Measurements from ENCODE around the gene C1orf198. TPM values are rescaled to one million over a fixed set of nuclear protein-coding genes. Genes with fewer than 3 reads are reported as not detected.

The C1orf198 gene
- polyA plus RNA-seq, 1 donor (not counting 4 experiments of a cell fraction or from before 2014, with no cell fraction given): 6.8 TPM

GRCh38 chr1:230860617-230861384, 7.5 kb downstream of the C1orf198 start:
- TF ChIP-seq CTCF (optimal IDR thresholded peaks at IDR 0.05 in 1 of 3, IDR thresholded peaks at IDR 0.05 in 1 of 3, conservative IDR thresholded peaks at IDR 0.05 in 1 of 3; ENCODE audit: extremely low read depth in 1 of 3, insufficient read depth in 2 of 3, low read length in 3 of 3): no peak
- TF ChIP-seq EZH2 (IDR thresholded peaks at IDR 0.05; ENCODE audit: low read length): no peak
- Histone ChIP-seq H3K4me2 (ENCODE audit: control insufficient read depth, extremely low read depth, insufficient read depth, low read depth, low read length) (no peak overlapping the region), H3K36me3 (ENCODE audit: control insufficient read depth in 2 of 2, extremely low read depth in 1 of 2, insufficient read depth in 2 of 2, low read length in 2 of 2) (no peaks in the 10 kb centered on the region), H4K20me1 (ENCODE audit: control insufficient read depth, extremely low read depth, insufficient read depth, low read length) (no peaks in the 10 kb centered on the region), H3K27me3 (ENCODE audit: control insufficient read depth, extremely low read depth, insufficient read depth, low read length) (no peaks in the 10 kb centered on the region), H3K9me1 (ENCODE audit: control insufficient read depth, extremely low read depth, insufficient read depth, low read length) (no peaks in the 10 kb centered on the region), H2AFZ (ENCODE audit: control insufficient read depth, low read length) (no peak overlapping the region), H3K27ac (ENCODE audit: control insufficient read depth, insufficient read depth, low read length) (no peak overlapping the region), H3K9me3 (ENCODE audit: control insufficient read depth, low read depth, low read length) (no peaks in the 10 kb centered on the region), H3K9ac (ENCODE audit: control insufficient read depth, extremely low read depth, insufficient read depth, low read length) (no peak overlapping the region), H3K4me3 (ENCODE audit: control insufficient read depth in 2 of 3, extremely low read depth in 1 of 3, insufficient read depth in 2 of 3, low read depth in 1 of 3, low read length in 3 of 3) (no peak overlapping the region), H3K79me2 (ENCODE audit: control insufficient read depth, insufficient read depth, low read length) (no peaks in the 10 kb centered on the region), H3K4me1 (ENCODE audit: control insufficient read depth, extremely low read depth, insufficient read depth, low read length) (no peaks in the 10 kb centered on the region)
- DNase-seq (ENCODE audit: low read depth, low spot score): no peak
- dilution Hi-C loops (cut with MboI; ENCODE audit: extremely low pct_ligation_motif_present, low sequenced_read_pairs): no loop called here
- FAIRE-seq: no peak

GRCh38 chr1:230858918-230859729, 9.2 kb downstream of the C1orf198 start:
- H3K4me3 ChIP-seq (ENCODE audit: control insufficient read depth in 2 of 3, extremely low read depth in 1 of 3, insufficient read depth in 2 of 3, low read depth in 1 of 3, low read length in 3 of 3): no peak overlapping the region
- no peaks in the 10 kb centered on the region for H3K27me3 ChIP-seq (ENCODE audit: control insufficient read depth, extremely low read depth, insufficient read depth, low read length)
- no peaks in the 10 kb centered on the region for H3K79me2 ChIP-seq (ENCODE audit: control insufficient read depth, insufficient read depth, low read length)
- H3K4me2 ChIP-seq (ENCODE audit: control insufficient read depth, extremely low read depth, insufficient read depth, low read depth, low read length): no peak overlapping the region
- H4K20me1 ChIP-seq (ENCODE audit: control insufficient read depth, extremely low read depth, insufficient read depth, low read length): no peaks in the 10 kb centered on the region
- no peak for TF ChIP-seq CTCF (optimal IDR thresholded peaks at IDR 0.05 in 1 of 3, IDR thresholded peaks at IDR 0.05 in 1 of 3, conservative IDR thresholded peaks at IDR 0.05 in 1 of 3; ENCODE audit: extremely low read depth in 1 of 3, insufficient read depth in 2 of 3, low read length in 3 of 3)
- TF ChIP-seq EZH2 (IDR thresholded peaks at IDR 0.05; ENCODE audit: low read length): no peak
- H3K36me3 ChIP-seq (ENCODE audit: control insufficient read depth in 2 of 2, extremely low read depth in 1 of 2, insufficient read depth in 2 of 2, low read length in 2 of 2): no peaks in the 10 kb centered on the region
- H2AFZ ChIP-seq (ENCODE audit: control insufficient read depth, low read length): no peak overlapping the region
- no peak for FAIRE-seq
- H3K9me1 ChIP-seq (ENCODE audit: control insufficient read depth, extremely low read depth, insufficient read depth, low read length): no peaks in the 10 kb centered on the region
- H3K27ac ChIP-seq (ENCODE audit: control insufficient read depth, insufficient read depth, low read length): no peak overlapping the region
- no peaks in the 10 kb centered on the region for H3K9me3 ChIP-seq (ENCODE audit: control insufficient read depth, low read depth, low read length)
- dilution Hi-C loops (cut with MboI; ENCODE audit: extremely low pct_ligation_motif_present, low sequenced_read_pairs): no loop called here
- no peak overlapping the region for H3K9ac ChIP-seq (ENCODE audit: control insufficient read depth, extremely low read depth, insufficient read depth, low read length)
- H3K4me1 ChIP-seq (ENCODE audit: control insufficient read depth, extremely low read depth, insufficient read depth, low read length): no peaks in the 10 kb centered on the region
- no peak for DNase-seq (ENCODE audit: low read depth, low spot score)

All from keratinocyte (primary cell).